DMS53 (cell line): ENCODE data around the gene CSKMT.
"Not testable (repeated sequence)": the region's sequence is repeated elsewhere in the genome, so short reads cannot be mapped to it uniquely, and the experiment has no call there.

ENCODE experiments used
- DNase-seq: peaks from one replicate; lab custom pipeline; 2025; lab: John Stamatoyannopoulos, UW

Gene CSKMT

DNA sequence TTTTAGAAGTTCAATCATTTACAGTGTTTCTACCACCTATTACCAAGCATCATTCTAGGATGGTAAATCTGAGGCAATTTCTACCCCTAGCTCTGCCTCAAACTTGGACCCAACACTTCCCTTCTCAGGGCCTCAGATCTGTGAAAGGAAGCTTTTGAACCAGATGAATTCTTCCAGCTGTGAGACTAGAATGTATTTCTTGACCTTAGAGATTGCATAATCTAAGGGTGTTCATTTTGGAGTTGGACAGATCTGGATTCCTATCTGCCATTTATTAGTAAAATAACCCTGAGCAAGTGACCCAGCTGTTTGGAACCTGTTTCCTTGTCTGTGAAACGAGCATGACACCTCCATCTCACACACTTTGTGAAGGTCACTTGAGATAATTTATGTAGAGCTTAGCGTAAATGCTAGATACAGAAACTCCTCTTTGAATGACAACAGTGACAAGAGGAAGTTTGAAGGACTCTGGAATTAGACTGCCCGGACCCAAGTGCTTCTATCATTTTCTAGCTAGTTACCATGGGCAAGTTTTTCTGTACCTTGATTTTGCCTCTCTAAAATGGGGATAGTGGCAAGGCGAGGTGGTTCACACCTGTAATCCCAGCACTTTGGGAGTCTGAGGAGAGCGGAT is 8.2 kb upstream of the CSKMT start:
- DNase-seq = no peak

DNA sequence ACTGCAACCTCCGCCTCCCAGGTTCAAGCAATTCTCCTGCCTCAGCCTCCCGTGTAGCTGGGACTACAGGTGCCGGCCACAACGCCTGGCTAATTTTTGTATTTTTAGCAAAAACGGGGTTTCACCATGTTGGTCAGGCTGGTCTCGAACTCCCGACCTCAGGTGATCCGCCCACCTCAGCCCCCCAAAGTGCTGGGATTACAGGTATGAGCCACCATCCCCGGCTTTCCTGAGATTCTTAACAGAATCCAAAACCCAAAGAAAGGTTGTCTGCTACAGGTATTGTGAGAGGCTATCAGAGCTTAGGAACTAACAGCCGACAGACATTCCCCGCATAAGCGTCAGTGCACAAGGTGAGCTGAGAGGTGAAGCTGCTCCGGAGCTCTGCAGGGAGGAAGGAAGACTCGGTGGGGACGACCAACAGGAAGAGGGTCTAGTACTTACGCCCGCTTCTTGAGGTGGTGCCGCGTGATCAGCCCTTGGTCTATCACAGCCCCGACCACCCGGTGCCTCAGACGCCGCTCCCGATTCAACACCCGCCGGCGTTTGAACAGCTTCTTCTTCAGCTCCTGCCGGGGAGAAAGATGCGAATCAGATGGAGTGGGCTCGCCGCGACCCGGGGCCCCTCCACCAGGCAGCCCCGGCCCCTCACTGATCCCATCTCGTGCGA is 572 bp upstream of the CSKMT start:
- DNase-seq = peak; percentile 86

DNA sequence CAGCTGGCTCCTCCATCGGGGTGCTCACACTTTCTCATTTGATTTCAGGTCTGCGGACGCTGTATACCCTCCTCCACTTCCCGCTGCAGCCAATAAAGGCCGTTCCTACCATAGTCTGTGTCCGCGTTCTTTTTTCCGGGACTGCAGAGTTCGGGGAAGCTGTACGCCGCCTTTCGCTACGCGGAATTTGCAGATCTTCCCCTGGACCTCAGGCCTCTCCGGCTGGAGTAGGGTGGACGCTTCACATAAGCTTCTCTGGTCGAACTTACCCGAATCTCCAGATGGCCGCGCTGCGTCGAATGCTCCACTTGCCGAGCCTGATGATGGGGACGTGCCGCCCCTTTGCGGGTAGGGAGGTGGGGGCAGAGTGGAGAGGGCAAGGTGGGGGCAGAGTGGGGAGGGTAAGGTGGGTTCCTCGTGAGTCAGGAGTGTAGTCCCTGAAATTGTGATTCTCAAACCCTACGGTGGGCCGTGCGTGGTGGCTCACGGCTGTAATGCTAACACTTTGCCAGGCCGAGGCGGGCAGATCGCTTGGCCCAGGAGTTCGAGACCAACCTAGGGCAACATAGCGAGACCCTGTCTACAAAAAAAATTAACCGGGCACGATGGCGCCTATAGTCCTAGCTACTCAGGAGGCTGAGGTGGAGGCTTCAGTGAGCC is 617 bp downstream of the CSKMT start:
- peak; percentile 74 for DNase-seq

DNA sequence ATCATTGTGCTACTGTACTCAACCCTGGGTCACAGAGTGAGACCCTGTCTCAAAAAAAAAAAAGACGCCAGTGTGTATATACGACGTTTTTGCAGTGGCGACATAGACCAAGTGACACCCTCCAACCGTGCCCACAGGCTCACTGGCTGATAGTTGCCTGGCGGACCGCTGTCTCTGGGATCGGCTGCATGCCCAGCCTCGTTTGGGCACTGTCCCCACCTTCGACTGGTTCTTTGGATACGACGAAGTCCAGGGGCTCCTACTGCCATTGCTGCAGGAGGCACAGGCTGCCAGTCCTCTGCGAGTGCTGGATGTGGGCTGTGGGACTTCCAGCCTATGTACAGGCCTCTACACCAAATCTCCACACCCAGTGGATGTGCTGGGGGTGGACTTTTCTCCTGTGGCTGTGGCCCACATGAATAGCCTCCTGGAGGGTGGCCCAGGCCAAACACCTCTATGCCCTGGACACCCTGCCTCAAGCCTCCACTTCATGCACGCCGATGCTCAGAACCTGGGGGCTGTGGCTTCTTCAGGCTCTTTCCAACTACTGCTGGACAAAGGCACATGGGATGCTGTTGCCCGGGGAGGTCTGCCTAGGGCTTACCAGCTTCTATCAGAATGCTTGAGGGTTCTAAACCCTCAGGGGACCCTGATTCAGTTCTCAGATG is 1.3 kb downstream of the CSKMT start:
- no peak for DNase-seq

DNA sequence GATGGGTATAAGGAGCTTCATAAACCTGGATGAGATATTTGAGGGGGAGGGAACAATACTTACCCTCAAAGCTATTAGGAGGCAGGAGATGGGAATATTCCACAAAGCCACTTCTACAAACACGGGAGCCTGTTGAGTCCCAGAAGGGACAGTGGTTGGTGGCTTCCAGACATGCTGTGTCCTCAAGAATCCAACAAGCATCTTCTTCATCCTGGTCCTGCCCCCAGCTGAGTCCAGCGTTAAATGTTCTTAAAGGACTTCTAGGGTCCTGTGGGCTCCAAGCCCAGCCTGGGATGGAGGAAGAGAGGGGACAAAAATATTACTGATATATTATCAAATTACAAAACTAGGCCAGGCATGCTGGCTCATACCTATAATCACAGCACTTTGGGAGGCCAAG is 2.3 kb downstream of the CSKMT start:
- no peak for DNase-seq

DNA sequence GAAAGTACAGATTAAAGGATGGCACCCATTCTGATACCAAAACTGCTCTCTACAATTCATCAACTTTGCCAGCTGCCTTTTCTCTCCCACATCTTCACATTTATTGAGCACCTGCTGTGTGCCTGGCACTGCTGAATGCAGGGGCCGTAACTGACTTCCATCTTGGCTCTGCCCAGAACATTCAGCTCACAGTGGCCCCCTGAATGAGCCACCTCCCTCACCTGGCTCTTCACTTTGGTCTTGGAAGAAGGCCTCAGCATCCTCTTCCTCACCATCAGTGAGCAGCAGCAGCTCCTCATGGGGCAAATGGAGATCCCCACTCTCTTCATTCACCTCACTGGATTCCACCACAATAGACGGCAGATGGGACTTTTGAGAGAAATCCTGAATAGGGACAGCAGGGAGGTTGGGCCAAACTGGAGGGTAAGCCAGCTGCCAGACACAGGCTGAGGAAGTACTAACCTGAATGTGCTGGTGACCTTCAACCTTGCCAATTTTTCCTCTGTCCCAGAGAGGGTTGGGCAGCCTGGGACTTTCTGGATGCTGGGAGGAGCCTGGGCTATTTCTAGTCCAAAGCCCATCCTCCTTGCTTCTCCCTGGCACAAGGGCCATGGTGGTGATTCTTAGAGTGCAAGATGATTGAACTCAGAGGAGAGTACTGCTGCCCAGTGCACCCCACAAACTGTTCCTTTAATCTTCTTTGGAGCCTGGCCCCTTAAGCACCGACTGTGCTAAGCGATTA is 4.5 kb downstream of the CSKMT start:
- DNase-seq = peak; percentile 61

DNA sequence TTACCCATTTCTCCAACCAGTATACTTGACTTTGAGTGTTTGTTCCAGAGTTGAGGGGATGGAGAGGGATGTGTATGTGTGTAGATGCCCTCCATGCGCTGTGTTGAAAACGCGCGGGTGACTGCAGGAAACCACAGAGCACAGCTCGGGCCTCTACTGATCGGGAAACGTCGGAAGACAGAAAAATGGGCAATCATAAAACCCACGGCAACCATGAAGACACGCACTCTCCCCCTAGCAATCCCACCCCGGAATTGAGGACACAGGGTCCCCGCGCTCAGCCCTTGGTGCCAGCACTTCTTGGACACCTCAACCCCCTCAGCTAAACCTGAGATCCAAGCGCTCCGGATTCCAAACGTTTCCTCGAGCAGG is 6.1 kb downstream of the CSKMT start:
- peak; percentile 85 for DNase-seq

DNA sequence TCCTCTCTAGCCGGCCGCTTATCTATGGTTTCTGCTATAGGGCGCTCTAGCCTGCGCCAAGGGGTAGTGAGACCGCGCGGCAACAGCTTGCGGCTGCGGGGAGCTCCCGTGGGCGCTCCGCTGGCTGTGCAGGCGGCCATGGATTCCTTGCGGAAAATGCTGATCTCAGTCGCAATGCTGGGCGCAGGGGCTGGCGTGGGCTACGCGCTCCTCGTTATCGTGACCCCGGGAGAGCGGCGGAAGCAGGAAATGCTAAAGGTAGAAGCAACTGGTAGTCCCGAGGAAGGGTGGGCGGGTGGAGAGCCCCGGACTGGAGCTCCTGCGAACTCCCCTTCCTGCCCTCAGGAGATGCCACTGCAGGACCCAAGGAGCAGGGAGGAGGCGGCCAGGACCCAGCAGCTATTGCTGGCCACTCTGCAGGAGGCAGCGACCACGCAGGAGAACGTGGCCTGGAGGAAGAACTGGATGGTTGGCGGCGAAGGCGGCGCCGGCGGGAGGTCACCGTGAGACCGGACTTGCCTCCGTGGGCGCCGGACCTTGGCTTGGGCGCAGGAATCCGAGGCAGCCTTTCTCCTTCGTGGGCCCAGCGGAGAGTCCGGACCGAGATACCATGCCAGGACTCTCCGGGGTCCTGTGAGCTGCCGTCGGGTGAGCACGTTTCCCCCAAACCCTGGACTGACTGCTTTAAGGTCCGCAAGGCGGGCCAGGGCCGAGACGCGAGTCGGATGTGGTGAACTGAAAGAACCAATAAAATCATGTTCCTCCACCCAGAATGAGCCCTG is 6.7 kb downstream of the CSKMT start, which contains the start of the genes LBHD1 and UQCC3:
TSS of gene LBHD1 (minus strand) at position 660 of the 782 bp plus-strand sequence. CDS start 2,236 bp downstream, outside the sequence.
TSS of gene UQCC3 (plus strand) at position 66 of the 782 bp plus-strand sequence. CDS start at position 139, 73 bp downstream.
- peak; percentile 97 for DNase-seq

DNA sequence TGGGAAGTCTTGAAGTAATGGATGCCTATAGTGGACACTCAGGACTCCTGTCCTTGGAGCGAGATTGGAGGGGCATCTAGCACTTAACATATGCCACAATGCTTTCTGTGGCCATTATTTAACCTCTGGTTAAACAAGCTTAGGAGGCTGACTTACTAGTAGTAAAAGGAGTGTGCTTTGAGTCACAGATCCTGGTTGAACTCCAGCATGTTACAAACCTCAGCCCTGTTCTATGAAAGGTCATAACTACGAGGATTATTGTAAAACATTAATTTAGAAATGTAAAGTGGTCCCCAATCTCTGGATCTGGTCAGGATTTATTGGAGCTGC is 8.0 kb downstream of the CSKMT start:
- DNase-seq = no peak

DNA sequence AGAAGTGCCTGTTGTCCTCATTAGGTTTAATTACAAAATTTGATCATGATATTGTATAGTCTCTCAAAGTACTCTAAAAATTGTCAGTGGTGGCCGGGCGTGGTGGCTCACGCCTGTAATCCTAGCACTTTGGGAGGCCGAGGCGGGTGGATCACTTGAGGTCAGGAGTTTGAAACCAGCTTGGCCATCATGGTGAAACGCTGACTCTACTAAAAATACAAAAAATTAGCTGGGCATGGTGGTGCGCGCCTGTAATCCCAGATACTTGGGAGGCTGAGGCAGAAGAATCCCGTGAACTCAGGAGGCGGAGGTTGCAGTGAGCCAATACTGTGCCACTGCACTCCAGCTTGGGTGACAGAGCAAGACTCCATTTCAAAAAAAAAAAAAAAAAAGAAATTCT is 10.3 kb downstream of the CSKMT start:
- DNase-seq = not testable (repeated sequence)

DNA sequence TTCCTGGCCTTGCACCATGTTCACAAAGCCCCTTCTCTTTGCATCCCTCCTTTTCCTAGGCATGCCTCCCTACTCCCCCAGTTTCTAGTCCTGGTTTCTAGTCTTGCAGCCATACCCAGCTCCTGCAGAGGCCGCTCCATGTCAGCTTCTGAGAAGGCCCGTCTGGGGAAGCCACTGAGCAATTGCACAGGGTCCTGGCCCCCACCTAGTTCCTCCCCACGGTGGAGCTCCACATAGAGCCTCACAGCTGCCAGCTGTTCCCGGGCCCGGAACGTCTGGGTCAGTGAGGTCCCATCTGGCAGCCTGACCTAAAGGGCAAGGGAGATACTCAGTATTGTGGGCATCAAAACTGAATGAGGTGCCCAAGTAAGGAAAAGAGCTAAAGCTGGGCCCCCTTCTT is 11.6 kb downstream of the CSKMT start:
- no peak for DNase-seq

DNA sequence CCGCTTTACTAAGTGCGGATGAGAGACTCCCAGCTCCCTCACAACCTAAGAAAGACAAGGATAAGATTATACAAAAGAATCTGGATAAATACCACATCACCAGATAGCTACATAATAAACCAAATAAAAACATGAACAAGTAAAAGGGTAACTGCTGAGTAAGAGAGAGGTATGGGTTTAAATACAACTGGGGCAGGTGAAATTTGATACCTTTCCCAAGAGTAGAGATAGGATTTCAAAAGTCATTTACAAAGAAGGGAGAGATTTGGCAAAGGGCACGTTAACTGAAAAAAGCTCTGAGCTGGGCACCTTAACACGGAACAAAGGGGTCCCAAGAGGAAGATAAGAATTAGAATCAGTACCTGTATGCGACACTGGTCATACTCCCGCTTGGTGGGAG is 12.0 kb downstream of the CSKMT start:
- no peak for DNase-seq

DNA sequence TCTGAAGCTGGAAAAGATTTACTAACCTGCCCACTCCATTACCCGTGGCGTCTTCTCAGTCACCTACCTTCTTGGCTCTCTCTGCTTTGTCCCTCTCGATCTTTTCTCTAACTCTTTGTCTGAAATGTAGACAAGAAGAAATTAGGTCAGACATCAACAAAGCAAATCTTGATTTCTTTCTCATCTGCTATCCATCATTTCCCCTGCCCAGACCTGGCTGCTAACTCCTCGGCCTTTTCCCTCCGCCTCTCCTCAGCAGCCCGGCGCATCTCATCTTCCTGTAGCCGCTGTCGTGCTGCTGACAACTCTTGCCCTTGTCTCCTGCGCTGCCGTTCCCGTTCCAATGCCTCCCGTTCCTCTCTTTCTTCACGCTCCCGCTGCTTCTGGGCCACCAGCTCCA is 12.6 kb downstream of the CSKMT start:
- no peak for DNase-seq

DNA sequence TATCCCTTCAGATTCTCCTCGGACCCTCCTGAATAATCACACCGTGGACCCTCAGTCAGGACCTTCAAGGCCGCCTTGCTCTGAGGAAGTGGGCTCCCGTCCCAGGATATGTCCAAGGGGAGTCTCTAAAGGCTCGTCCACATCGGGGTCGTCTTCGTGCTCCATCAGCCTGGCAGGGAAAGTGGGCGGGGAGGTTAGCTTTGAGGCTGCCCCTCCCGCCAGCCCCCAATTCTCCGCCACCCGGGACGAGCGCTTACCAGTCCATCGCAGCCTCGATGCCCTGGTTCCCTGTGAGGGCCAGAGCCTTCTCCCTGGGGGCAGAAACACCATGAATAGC is 13.3 kb downstream of the CSKMT start:
- DNase-seq = no peak

DNA sequence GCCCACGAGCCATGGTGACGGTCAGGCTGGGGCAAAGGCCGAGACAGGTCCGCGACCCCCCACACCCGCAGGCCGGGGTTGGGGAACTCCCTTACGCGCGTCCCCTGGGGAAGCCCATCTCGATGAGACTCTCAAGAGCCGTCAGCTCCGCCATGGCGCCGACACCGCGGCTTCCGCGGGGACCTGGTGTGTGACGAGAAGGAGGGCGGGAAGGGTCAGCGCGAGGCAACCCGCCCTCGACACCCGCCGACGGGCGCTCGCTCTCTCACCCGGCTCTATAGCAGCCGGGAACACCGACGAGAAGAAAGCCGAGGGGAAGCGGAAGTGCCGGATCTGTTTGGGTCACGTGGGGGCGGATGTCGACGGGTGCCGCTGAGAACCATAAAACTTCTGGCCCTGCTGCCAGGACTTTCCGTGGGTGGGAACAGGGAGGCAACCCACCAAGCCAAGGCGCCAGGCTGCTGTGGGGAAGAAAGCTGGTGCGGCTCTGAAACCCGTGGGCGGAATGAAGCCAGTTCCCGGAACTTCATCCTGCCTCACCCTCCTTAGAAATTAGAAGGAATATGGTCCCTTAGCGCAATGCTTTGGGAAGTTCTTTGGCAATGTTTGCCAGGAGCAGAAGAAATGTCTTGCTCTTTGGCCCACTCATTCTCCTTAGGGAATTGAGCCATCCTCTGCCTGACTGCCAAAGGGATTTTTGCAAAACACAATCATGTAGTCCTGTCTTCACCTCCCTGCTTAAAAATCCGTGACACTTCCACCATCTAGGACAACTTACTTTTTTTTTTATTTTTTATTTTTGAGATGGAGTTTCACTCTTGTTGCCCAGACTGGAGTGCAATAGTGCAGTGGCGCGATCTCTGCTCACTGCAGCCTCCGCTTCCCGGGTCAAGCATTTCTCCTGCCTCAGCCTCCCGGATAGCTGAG is 13.9 kb downstream of the CSKMT start, which contains the start of gene UBXN1:
TSS of gene UBXN1 (minus strand) at position 304 of the 927 bp plus-strand sequence. CDS start at position 154, 150 bp downstream.
- DNase-seq = peak; percentile 95

DNA sequence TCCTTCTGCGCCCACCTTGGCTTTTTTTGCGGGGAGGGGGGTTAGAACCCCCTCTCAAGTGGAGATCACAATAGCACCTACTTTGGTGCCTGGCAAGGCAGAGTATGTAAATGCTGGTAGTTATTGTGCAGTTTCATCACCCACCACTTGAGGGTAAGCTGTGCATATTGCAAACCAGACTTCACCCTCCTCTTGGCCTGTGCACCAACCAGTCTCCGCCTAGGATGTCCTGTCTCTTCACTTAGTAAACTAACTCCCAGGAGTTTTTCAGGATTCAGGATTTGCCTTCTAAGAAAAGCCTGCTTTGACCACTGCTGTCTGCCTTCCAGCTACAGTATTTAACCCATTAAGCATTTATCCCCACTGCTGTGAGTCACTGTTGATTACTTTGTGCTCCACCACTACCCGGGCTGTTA is 15.7 kb downstream of the CSKMT start:
- peak; percentile 88 for DNase-seq

DNA sequence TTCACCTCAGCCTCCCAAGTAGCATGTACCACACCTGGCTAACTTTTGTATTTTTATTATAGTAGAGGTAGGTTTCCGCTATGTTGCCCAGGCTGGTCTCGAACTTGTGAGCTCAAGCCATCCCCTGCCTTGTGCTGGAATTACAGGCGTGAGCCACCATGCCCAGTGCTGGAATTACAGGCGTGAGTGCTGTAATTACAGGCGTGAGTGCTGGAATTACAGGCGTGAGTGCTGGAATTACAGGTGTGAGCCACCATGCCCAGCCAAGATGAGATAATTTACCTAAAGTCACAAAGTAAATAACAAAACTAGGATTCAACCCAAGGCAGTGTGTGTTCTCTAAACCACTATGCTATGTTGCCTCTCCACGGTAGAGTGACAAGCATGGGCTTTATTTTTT is 17.4 kb downstream of the CSKMT start:
- no peak for DNase-seq

DNA sequence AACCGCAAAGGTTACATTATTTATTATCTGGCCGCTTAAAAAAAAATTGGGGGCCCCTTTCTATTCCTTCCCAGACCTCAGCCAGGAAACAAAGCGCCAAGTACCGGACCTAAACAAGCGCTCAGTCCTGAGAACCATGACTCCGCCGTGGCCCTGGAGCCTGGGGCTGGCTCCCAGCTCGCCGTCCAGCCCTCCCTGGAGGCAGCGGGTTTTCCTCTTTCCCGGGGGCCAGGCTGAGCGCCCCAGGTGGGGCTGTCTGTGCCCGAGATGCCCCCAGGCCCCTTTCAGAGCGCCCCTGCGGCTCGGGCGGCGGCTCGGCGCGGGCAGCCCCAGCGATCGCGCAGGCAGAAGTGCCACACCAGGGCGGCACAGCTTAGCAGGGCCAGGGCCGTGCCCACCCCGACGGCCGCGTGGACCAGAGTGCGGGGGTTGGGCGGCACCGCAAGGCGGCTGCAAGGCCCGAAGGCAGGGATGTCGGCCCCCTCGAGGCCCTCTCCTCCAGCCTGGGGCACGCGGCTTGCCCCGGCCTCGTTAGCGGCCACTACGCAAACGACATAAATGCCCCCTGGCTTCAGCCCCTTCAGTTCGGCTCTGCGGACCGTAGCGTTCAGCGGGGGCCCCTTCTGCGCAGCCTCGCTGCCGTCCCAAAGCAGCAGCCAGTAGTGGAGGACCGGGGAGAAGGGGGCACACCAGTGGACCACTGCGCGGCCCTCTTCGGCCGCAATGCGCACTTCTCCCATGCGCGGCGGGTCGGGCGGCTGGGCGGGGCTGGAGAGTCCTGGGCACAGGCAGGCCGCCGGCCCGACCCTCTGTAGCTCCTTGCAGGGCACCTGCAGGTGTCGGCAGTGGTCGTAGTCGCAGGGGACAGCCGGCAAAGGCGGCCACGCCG is 22.6 kb downstream of the CSKMT start:
- peak; percentile 45 for DNase-seq

DNA sequence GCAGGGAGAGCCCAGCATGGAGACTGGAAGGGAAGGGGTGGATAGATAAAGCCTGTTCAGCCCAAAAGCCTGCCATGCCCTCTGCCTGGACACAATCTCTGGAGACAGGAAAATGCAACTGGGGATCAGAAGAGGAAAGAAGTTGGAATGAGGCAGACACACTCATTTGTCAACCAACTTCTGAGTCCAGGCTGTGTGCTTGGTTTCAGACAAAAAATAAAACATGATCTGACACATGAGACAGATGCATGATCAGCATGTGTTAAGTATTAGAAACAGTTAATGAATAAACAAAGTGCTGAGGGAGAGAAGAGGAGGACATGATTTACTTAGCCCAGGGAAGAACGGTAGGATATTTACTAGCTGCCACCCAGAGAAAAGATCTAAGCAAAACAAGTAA is 23.4 kb downstream of the CSKMT start:
- no peak for DNase-seq
